Brain microvascular endothelial cell (primary cell): Measurements from ENCODE around the gene EHD4.

Experiments used
- DNase-seq: peaks from one replicate; pipeline ENCODE4 v3.0.0-alpha.2; 2020
- H3K27ac ChIP-seq: fragments of 250-450 bp; sonication (Bioruptor Pico); 2 replicates; pipeline ENCODE4 v1.5.1; 2020; ENCODE audit warnings: mild to moderate bottlenecking, moderate library complexity
- H3K27me3 ChIP-seq: fragments of 250-450 bp; sonication (Bioruptor Pico); replicated peaks from 2 replicates; pipeline ENCODE4 v1.5.1; 2020; ENCODE audit warnings: mild to moderate bottlenecking
- H3K36me3 ChIP-seq: fragments of 250-450 bp; sonication (Bioruptor Pico); replicated peaks from 2 replicates; pipeline ENCODE4 v1.5.1; 2020; ENCODE audit warnings: mild to moderate bottlenecking
- H3K4me3 ChIP-seq: 2 replicates; pipeline ENCODE4 v1.5.1; 2011; ENCODE audit warnings: low read depth, mild to moderate bottlenecking, control low read depth, low read length, moderate library complexity
- CTCF ChIP-seq: IDR thresholded peaks from 2 replicates; pipeline ENCODE4 v1.5.1; 2011; ENCODE audit warnings: low read depth, mild to moderate bottlenecking, moderate library complexity, low read length, control low read depth, inconsistent platforms; ENCODE audit errors: missing control alignments
- in situ Hi-C: cut with HindIII; loops from 2 replicates; pipeline ENCODE4 v1.10.0; 2017; ENCODE audit warnings: low sequenced_read_pairs, low pct_ligation_motif_present

The EHD4 gene

GRCh38 chr15:41975669-41976068, 3.3 kb upstream of the EHD4 start:
- no peak overlapping the region for H3K27ac ChIP-seq
- H3K27me3 ChIP-seq, result no peaks in the 10 kb centered on the region
- H3K36me3 ChIP-seq, result no peaks in the 10 kb centered on the region
- in situ Hi-C loops, result no loop called here
- DNase-seq, result no peak
- no peak overlapping the region for H3K4me3 ChIP-seq
- TF ChIP-seq CTCF, result no peak

- H3K27me3 ChIP-seq, result no peaks in the 10 kb centered on the region
- H3K36me3 ChIP-seq, result no peaks in the 10 kb centered on the region
- H3K4me3 ChIP-seq, result no peak overlapping the region
- in situ Hi-C loops, result no loop called here
- TF ChIP-seq CTCF, result no peak
- DNase-seq, result no peak
- no peak overlapping the region for H3K27ac ChIP-seq
Measured at GRCh38 chr15:41974041-41974440, 1.7 kb upstream of the EHD4 start.

- Histone ChIP-seq H3K4me3 (peak overlapping the region; percentile 90), H3K36me3 (no peaks in the 10 kb centered on the region), H3K27ac (peak overlapping the region; percentile 77), H3K27me3 (no peaks in the 10 kb centered on the region)
- no peak for DNase-seq
- no peak for TF ChIP-seq CTCF
- in situ Hi-C loops, result no loop called here
Measured at GRCh38 chr15:41971895-41972252, 483 bp downstream of the EHD4 start.

- in situ Hi-C loops, result no loop called here
Measured at GRCh38 chr15:41971089-41971894, 1.1 kb downstream of the EHD4 start.

GRCh38 chr15:41970456-41970855, 1.9 kb downstream of the EHD4 start:
- no peaks in the 10 kb centered on the region for H3K27me3 ChIP-seq
- no peaks in the 10 kb centered on the region for H3K36me3 ChIP-seq
- in situ Hi-C loops, result no loop called here
- no peak for DNase-seq
- H3K27ac ChIP-seq, result no peak overlapping the region
- TF ChIP-seq CTCF, result no peak
- H3K4me3 ChIP-seq, result no peak overlapping the region

More at GRCh38 chr15:41971089-41971894, 1.1 kb downstream of the EHD4 start:
- TF ChIP-seq CTCF, result peak; percentile 12
- DNase-seq, result peak; percentile 41
- no peaks in the 10 kb centered on the region for H3K27me3 ChIP-seq
- H3K36me3 ChIP-seq, result no peaks in the 10 kb centered on the region
- H3K27ac ChIP-seq, result peak overlapping the region; percentile 77
- H3K4me3 ChIP-seq, result peak overlapping the region; percentile 90

- TF ChIP-seq CTCF, result no peak
- Histone ChIP-seq H3K4me3 (no peak overlapping the region), H3K27ac (no peak overlapping the region), H3K36me3 (no peaks in the 10 kb centered on the region), H3K27me3 (no peaks in the 10 kb centered on the region)
- DNase-seq, result peak; percentile 39
- in situ Hi-C loops, result no loop called here
Measured at GRCh38 chr15:41969851-41970431, 2.4 kb downstream of the EHD4 start.
